D721Med (cell line): ENCODE data around the gene HORMAD2.

Source experiments
- DNase-seq: peaks from one replicate; pipeline ENCODE4 v3.0.0; 2011; ENCODE audit warnings: low spot score; ENCODE audit not compliant: insufficient read length
- FAIRE-seq: peaks from 2 replicates; lab custom pipeline; 2011; peaks lifted over from hg19 to GRCh38; lab: Jason Lieb, UNC
- CTCF ChIP-seq: IDR thresholded peaks from 2 replicates; pipeline ENCODE4 v1.5.1; 2012; ENCODE audit warnings: mild to moderate bottlenecking, control low read depth; ENCODE audit not compliant: insufficient read depth; ENCODE audit errors: missing control alignments

HORMAD2 gene

GRCh38 chr22:30040499-30041260 is 39.6 kb upstream of the HORMAD2 start:
- FAIRE-seq (no peak), DNase-seq (no peak)
- no peak for TF ChIP-seq CTCF

- no peak for FAIRE-seq
- TF ChIP-seq CTCF, result no peak
- no peak for DNase-seq
These were observed 38.8 kb upstream of the HORMAD2 start for GRCh38 chr22:30041475-30041874.

GRCh38 chr22:30041881-30042280 is 38.4 kb upstream of the HORMAD2 start:
- DNase-seq, result no peak
- TF ChIP-seq CTCF, result no peak
- FAIRE-seq, result no peak

- DNase-seq, result no peak
- no peak for FAIRE-seq
- TF ChIP-seq CTCF, result no peak
These were observed 37.1 kb upstream of the HORMAD2 start for GRCh38 chr22:30043161-30043560.

GRCh38 chr22:30044369-30044768 is 35.9 kb upstream of the HORMAD2 start:
- FAIRE-seq (no peak), DNase-seq (no peak)
- no peak for TF ChIP-seq CTCF

GRCh38 chr22:30044881-30045493 is 35.3 kb upstream of the HORMAD2 start:
- FAIRE-seq (no peak), DNase-seq (no peak)
- TF ChIP-seq CTCF, result no peak

GRCh38 chr22:30045494-30045887 is 34.8 kb upstream of the HORMAD2 start:
- FAIRE-seq (no peak), DNase-seq (no peak)
- no peak for TF ChIP-seq CTCF
